Thyroid gland (tissue), 4 donors: ENCODE results near the gene PRKCH.

Source experiments
- CTCF ChIP-seq, 6 experiments: fragments of 200-600 bp in 3 of 6; fragments of 450-650 bp in 3 of 6; sonication (generic) in 3 of 6; IDR thresholded peaks; one replicate each; pipeline ENCODE4 v1.5.1; 2016 to 2019; ENCODE audit warnings: antibody characterized with exemption in 6 of 6, mild to moderate bottlenecking in 2 of 6, inconsistent platforms in 1 of 6, moderate library complexity in 1 of 6
- POLR2A ChIP-seq, 2 donors: fragments of 450-650 bp; IDR thresholded peaks; one replicate each; pipeline ENCODE4 v1.6.1; 2017; ENCODE audit warnings: antibody characterized with exemption in 2 of 2, mild to moderate bottlenecking in 2 of 2, moderate library complexity in 1 of 2

GRCh38 chr14:61381553-61381952, 60.2 kb downstream of the PRKCH start:
- no peak for TF ChIP-seq CTCF (IDR thresholded peaks at IDR 0.05)
- TF ChIP-seq POLR2A (IDR thresholded peaks at IDR 0.05): no peak
